Measurements from ENCODE around the gene RXRA. TPM values are rescaled to one million over a fixed set of nuclear protein-coding genes. Genes with fewer than 3 reads are reported as not detected.

The RXRA gene
- total and polyA plus RNA-seq, 4 donors: 41.5 to 116 (median 74.1) TPM

GRCh38 chr9:134456756-134457305 lies 130.6 kb downstream of the RXRA start (continued):
- TF ChIP-seq CTCF (IDR thresholded peaks at IDR 0.05; ENCODE audit: low read depth, low read length, missing input control) (no peak), EGR1 (IDR thresholded peaks at IDR 0.05; ENCODE audit: low read depth in 2 of 2) (no peak), JUND (IDR thresholded peaks at IDR 0.05) (no peak)

DNA sequence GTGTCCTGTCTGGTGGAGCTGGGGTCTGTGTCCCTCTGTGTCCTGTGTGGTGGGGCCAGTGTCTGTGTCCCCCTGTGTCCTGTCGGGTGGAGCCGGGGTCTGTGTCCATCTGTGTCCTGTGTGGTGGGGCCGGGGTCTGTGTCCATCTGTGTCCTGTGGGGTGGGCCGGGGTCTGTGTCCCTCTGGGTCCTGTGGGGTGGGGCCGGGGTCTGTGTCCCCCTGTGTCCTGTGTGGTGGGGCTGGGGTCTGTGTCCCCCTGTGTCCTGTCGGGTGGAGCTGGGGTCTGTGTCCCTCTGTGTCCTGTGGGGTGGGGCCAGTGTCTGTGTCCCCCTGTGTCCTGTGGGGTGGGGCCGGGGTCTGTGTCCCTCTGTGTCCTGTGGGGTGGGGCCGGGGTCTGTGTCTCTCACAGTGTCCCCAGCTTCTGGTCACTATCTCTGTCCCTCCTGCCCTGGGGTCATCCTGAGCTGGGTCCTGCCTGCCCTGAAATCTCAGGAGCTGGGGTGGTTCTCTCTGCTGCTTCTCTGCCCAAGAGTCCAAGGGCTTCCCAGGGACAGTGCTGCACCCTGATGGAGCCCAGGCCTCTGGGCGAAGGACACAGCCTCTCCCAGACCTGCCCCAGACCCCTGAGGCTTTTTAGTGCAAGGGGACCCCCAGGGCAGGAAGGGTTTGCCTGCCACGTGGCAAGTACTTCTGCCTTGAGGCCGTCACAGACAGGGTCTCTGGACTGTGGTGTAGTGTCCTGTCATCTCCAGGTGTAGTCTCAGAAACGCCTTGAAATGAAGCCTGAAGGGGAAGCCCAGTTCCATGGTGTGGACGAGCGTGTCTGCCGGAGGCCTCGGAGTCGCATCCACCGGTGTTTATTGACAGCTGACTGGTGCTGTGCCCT lies 131.3 kb downstream of the RXRA start:
- Histone ChIP-seq H3K9ac (ENCODE audit: low read depth in 1 of 2, low read length in 2 of 2) (no peak overlapping the region), H3K27ac (ENCODE audit: low read depth in 1 of 2, low read length in 2 of 2) (peak overlapping the region; percentile 70 to 71), H3K4me1 (ENCODE audit: control insufficient read depth in 4 of 4, insufficient read depth in 4 of 4, low read length in 3 of 4) (peaks cover 0 to 2% (median 0%) of the 10 kb centered on the region in 4 donors), H3K9me3 (ENCODE audit: control insufficient read depth in 4 of 4, low read length in 3 of 4) (peaks cover 0 to 5% (median 4%) of the 10 kb centered on the region in 4 donors), H3K36me3 (ENCODE audit: control insufficient read depth in 4 of 4, insufficient read depth in 3 of 4, low read depth in 1 of 4, low read length in 3 of 4) (no peaks in the 10 kb centered on the region), H3K27me3 (ENCODE audit: control insufficient read depth in 4 of 4, insufficient read depth in 4 of 4, low read length in 3 of 4) (no peaks in the 10 kb centered on the region), H3K4me3 (ENCODE audit: low read depth in 1 of 3, low read length in 3 of 3) (no peak overlapping the region)
- WGBS: 91% methylated on average over 18 of the region's 18 CpGs
- no peak for DNase-seq (ENCODE audit: low spot score)
- no peak for TF ChIP-seq HNF4A (conservative IDR thresholded peaks at IDR 0.05)
- TF ChIP-seq FOXA1 (IDR thresholded peaks at IDR 0.05): no peak
- TF ChIP-seq SP1 (IDR thresholded peaks at IDR 0.05): no peak
- no peak for TF ChIP-seq RAD21 (IDR thresholded peaks at IDR 0.05)
- TF ChIP-seq REST (IDR thresholded peaks at IDR 0.05): no peak
- no peak for TF ChIP-seq ATF3 (IDR thresholded peaks at IDR 0.05)
- no peak for TF ChIP-seq CTCF (IDR thresholded peaks at IDR 0.05; ENCODE audit: low read depth, low read length, missing input control)
- no peak for TF ChIP-seq NR2F2 (IDR thresholded peaks at IDR 0.05)
- TF ChIP-seq, protein P1, sequence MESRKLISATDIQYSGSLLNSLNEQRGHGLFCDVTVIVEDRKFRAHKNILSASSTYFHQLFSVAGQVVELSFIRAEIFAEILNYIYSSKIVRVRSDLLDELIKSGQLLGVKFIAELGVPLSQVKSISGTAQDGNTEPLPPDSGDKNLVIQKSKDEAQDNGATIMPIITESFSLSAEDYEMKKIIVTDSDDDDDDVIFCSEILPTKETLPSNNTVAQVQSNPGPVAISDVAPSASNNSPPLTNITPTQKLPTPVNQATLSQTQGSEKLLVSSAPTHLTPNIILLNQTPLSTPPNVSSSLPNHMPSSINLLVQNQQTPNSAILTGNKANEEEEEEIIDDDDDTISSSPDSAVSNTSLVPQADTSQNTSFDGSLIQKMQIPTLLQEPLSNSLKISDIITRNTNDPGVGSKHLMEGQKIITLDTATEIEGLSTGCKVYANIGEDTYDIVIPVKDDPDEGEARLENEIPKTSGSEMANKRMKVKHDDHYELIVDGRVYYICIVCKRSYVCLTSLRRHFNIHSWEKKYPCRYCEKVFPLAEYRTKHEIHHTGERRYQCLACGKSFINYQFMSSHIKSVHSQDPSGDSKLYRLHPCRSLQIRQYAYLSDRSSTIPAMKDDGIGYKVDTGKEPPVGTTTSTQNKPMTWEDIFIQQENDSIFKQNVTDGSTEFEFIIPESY (IDR thresholded peaks at IDR 0.05): no peak
- no peak for TF ChIP-seq JUND (IDR thresholded peaks at IDR 0.05)
- TF ChIP-seq HNF4G (IDR thresholded peaks at IDR 0.05): no peak
- TF ChIP-seq GABPA (IDR thresholded peaks at IDR 0.05 in 1 of 2, conservative IDR thresholded peaks at IDR 0.05 in 1 of 2): no peak
- no peak for TF ChIP-seq RXRA (IDR thresholded peaks at IDR 0.05)
- no peak for TF ChIP-seq TAF1 (conservative IDR thresholded peaks at IDR 0.05)
